ENCODE data around the gene MYBL2.

GRCh38 chr20:43740642-43741041 lies 73.7 kb downstream of the MYBL2 start:
- TF ChIP-seq EP300 (IDR thresholded peaks at IDR 0.05; ENCODE audit: borderline replicate concordance in 1 of 2, low read depth in 1 of 2, low read length in 1 of 2) (no peak), RAD21 (IDR thresholded peaks at IDR 0.05; ENCODE audit: low read length) (no peak), GABPA (IDR thresholded peaks at IDR 0.05; ENCODE audit: low read depth) (no peak)

Measured in SK-N-SH (cell line).